ENCODE results near the gene A1BG. TPM values are rescaled to one million over a fixed set of nuclear protein-coding genes. Genes with fewer than 3 reads are reported as not detected.

The A1BG gene
- 0.94 TPM for total RNA-seq

GRCh38 chr19:58352760-58353671 lies at the start of gene A1BG:
Gene A1BG (minus strand): TSS chr19:58353492. CDS start chr19:58353437, 55 bp downstream.
- no peak for DNase-seq

- no peak for DNase-seq
Observed at GRCh38 chr19:58401840-58402421, 48.6 kb upstream of the A1BG start.

- DNase-seq: peak; percentile 99
Observed at GRCh38 chr19:58400916-58401839, 47.9 kb upstream of the A1BG start.

- DNase-seq: peak; percentile 38
Observed at GRCh38 chr19:58400316-58400915, 47.1 kb upstream of the A1BG start.

GRCh38 chr19:58399903-58400302 lies 46.6 kb upstream of the A1BG start:
- DNase-seq: no peak

GRCh38 chr19:58398545-58398944 lies 45.3 kb upstream of the A1BG start:
- DNase-seq: no peak

GRCh38 chr19:58398087-58398486 lies 44.8 kb upstream of the A1BG start:
- DNase-seq: no peak

GRCh38 chr19:58397533-58398037 lies 44.3 kb upstream of the A1BG start:
- no peak for DNase-seq

- no peak for DNase-seq
Observed at GRCh38 chr19:58396691-58397532, 43.6 kb upstream of the A1BG start.

- DNase-seq: no peak
Observed at GRCh38 chr19:58395979-58396627, 42.8 kb upstream of the A1BG start.

GRCh38 chr19:58395220-58395978 lies 42.1 kb upstream of the A1BG start, which contains the start of gene RNF225:
Gene RNF225 (plus strand): TSS chr19:58395656. CDS start chr19:58396090, 434 bp downstream.
- no peak for DNase-seq

- DNase-seq: no peak
Observed at GRCh38 chr19:58394821-58395219, 41.5 kb upstream of the A1BG start.

- DNase-seq: no peak
Observed at GRCh38 chr19:58393725-58394033, 40.4 kb upstream of the A1BG start.

- no peak for DNase-seq
Observed at GRCh38 chr19:58392945-58393724, 39.8 kb upstream of the A1BG start.

GRCh38 chr19:58388175-58388526 lies 34.9 kb upstream of the A1BG start:
- DNase-seq: no peak

- no peak for DNase-seq
Observed at GRCh38 chr19:58387338-58388174, 34.3 kb upstream of the A1BG start.

- DNase-seq: peak; percentile 95
Observed at GRCh38 chr19:58386576-58387337, 33.5 kb upstream of the A1BG start, which contains the start of gene RPS5. Gene RPS5 (plus strand): TSS chr19:58387269. CDS start chr19:58388138, 869 bp downstream.
